ENCODE results near the gene IGFL4.

IGFL4 gene

DNA sequence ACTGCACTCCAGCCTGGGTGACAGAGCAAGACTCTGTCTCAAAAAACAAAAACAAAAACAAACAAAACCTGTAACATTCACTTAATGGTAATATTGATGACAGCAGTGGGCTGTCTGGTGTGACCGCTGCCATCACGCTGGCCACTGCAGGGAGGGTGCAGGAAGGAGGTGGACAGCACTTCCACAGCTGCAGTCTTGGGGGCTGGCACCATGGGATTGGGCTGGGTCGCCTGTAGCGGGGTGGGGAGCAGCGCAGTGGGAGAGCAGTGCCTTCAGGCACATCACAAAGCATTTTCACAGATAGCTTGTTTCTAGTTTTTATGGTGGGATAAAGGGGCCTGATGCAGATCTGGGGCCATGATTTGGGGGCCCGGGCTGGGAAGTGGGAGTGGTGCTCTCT lies 5.3 kb downstream of the IGFL4 start:
- in situ Hi-C loops (cut with HindIII; ENCODE audit: low sequenced_read_pairs): no loop called here
- H3K4me3 ChIP-seq (ENCODE audit: low read depth, low read length): no peak overlapping the region
- DNase-seq (ENCODE audit: low read depth): no peak
- TF ChIP-seq, protein P1, sequence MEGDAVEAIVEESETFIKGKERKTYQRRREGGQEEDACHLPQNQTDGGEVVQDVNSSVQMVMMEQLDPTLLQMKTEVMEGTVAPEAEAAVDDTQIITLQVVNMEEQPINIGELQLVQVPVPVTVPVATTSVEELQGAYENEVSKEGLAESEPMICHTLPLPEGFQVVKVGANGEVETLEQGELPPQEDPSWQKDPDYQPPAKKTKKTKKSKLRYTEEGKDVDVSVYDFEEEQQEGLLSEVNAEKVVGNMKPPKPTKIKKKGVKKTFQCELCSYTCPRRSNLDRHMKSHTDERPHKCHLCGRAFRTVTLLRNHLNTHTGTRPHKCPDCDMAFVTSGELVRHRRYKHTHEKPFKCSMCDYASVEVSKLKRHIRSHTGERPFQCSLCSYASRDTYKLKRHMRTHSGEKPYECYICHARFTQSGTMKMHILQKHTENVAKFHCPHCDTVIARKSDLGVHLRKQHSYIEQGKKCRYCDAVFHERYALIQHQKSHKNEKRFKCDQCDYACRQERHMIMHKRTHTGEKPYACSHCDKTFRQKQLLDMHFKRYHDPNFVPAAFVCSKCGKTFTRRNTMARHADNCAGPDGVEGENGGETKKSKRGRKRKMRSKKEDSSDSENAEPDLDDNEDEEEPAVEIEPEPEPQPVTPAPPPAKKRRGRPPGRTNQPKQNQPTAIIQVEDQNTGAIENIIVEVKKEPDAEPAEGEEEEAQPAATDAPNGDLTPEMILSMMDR (IDR thresholded peaks at IDR 0.05; ENCODE audit: low read depth, low read length, missing control alignments): no peak

DNA sequence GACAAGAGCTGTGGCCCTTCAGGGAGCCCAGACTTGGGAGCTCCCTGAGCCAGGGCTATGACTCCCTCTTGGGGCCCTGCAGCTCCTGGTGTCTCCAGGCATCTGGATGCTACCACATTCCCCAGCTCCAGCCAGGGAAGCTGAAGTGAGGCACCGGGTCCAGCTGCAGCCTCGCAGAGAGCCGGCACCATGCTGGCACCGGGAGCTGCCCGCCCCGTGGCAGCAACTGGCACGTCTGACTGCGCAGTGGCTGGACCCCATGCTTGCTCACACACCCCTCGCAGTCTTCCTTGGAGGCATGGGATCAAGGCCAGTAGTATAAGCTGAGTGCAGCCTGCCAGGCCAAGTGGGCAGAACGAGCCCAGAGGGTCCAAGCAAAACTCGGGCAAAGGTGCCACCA lies 7.4 kb downstream of the IGFL4 start:
- in situ Hi-C loops (cut with HindIII; ENCODE audit: low sequenced_read_pairs): no loop called here
- no peak overlapping the region for H3K4me3 ChIP-seq (ENCODE audit: low read depth, low read length)
- DNase-seq (ENCODE audit: low read depth): no peak
- TF ChIP-seq, protein P1 (IDR thresholded peaks at IDR 0.05; ENCODE audit: low read depth, low read length, missing control alignments): no peak

DNA sequence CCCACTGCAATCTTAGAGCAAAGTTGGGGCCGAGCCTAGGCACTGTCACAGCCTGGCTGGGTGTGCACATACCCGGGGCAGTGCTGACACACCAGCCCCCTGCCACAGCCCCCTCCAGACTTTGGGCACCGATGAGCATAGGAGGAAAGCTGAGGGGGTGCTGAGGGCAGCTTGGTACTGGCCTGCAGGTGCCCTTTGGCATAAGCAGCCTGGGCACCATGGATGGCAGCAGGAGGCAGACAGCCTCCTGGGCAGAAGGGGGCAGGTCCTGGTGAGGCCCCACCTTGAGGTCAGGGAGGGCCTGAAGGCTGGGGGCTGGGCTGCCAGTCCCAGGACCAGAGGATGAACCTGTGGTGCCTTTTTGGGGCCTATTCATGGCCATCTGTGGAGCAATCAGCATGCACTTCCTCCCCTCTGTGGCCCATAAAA lies 8.2 kb downstream of the IGFL4 start:
- TF ChIP-seq, protein P1 (IDR thresholded peaks at IDR 0.05; ENCODE audit: low read depth, low read length, missing control alignments): no peak
- no peak for DNase-seq (ENCODE audit: low read depth)
- in situ Hi-C loops (cut with HindIII; ENCODE audit: low sequenced_read_pairs): no loop called here
- no peak overlapping the region for H3K4me3 ChIP-seq (ENCODE audit: low read depth, low read length)

- in situ Hi-C loops (cut with HindIII; ENCODE audit: low sequenced_read_pairs): no loop called here
- no peak overlapping the region for H3K4me3 ChIP-seq (ENCODE audit: low read depth, low read length)
- no peak for DNase-seq (ENCODE audit: low read depth)
- TF ChIP-seq, protein P1 (IDR thresholded peaks at IDR 0.05; ENCODE audit: low read depth, low read length, missing control alignments): no peak
Observed at GRCh38 chr19:46031781-46032596, 8.8 kb downstream of the IGFL4 start.

- DNase-seq (ENCODE audit: low read depth): no peak
- TF ChIP-seq, protein P1 (IDR thresholded peaks at IDR 0.05; ENCODE audit: low read depth, low read length, missing control alignments): no peak
- in situ Hi-C loops (cut with HindIII; ENCODE audit: low sequenced_read_pairs): no loop called here
- H3K4me3 ChIP-seq (ENCODE audit: low read depth, low read length): no peak overlapping the region
Observed at GRCh38 chr19:46030812-46031550, 9.8 kb downstream of the IGFL4 start.

DNA sequence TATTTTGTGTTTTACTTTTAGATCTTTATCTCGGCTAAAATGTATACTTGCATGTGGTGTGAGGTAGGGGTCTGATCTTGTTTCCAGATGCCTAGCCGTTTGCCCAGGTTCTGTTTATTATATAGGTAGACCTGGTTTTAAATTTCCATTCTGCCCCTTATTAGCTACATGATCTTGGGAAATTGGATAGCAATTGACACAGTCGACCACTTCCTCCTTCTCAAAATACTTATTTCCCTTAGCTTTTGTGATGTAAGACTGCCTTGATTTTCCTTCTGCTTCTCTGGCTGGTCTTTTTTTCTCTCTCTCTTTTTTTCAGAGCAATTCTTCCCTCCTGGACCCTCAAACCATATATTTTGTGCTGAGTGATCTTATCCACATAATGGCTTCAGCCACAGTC lies 15.0 kb downstream of the IGFL4 start:
- in situ Hi-C loops (cut with HindIII; ENCODE audit: low sequenced_read_pairs): no loop called here
- TF ChIP-seq, protein P1 (IDR thresholded peaks at IDR 0.05; ENCODE audit: low read depth, low read length, missing control alignments): no peak
- no peak for DNase-seq (ENCODE audit: low read depth)
- no peak overlapping the region for H3K4me3 ChIP-seq (ENCODE audit: low read depth, low read length)
